HepG2 (cell line): ENCODE measurements around the gene POLR3K. TPM values are rescaled to one million over a fixed set of nuclear protein-coding genes. Genes with fewer than 3 reads are reported as not detected.

Experiments used
- AKNA ChIP-seq: sonication (generic); formaldehyde crosslinking; IDR thresholded peaks from 2 replicates; pipeline ENCODE4 v1.4.0; 2020; ENCODE audit warnings: missing genetic modification reagents, borderline replicate concordance
- ATF7 ChIP-seq, 2 experiments: fragments of 450-650 bp in 1 of 2; sonication (generic) in 1 of 2; formaldehyde crosslinking in 1 of 2; IDR thresholded peaks; 2 replicates each; pipeline versions ENCODE4 v1.4.0 to v1.6.1; 2016 to 2020; ENCODE audit warnings: antibody characterized with exemption in 1 of 2, mild to moderate bottlenecking in 1 of 2, missing genetic modification reagents in 1 of 2
- CTCF ChIP-seq: sonication (generic); formaldehyde crosslinking; IDR thresholded peaks from 2 replicates; pipeline ENCODE4 v1.5.0; 2020; ENCODE audit warnings: mild to moderate bottlenecking, missing genetic modification reagents, moderate library complexity
- HDAC1 ChIP-seq: sonication (generic); formaldehyde crosslinking; IDR thresholded peaks from 2 replicates; pipeline ENCODE4 v1.5.1; 2020; ENCODE audit warnings: mild to moderate bottlenecking, missing genetic modification reagents
- HNRNPL ChIP-seq: fragments of 200-400 bp; formaldehyde crosslinking; IDR thresholded peaks from 2 replicates; pipeline ENCODE4 v1.6.1; 2017; ENCODE audit warnings: mild to moderate bottlenecking, low read depth, low read length
- NR1H2 ChIP-seq: sonication (generic); formaldehyde crosslinking; IDR thresholded peaks from 2 replicates; pipeline ENCODE4 v1.8.1; 2022; ENCODE audit warnings: low read depth, missing genetic modification reagents, borderline replicate concordance
- PHF20 ChIP-seq: sonication (generic); formaldehyde crosslinking; IDR thresholded peaks from 2 replicates; pipeline ENCODE4 v1.5.0; 2020; ENCODE audit warnings: mild to moderate bottlenecking, missing genetic modification reagents
- POLR2A ChIP-seq, 2 experiments: IDR thresholded peaks; 2 replicates each; pipeline ENCODE4 v1.6.1; 2011; ENCODE audit warnings: low read depth in 2 of 2, low read length in 2 of 2, mild to moderate bottlenecking in 1 of 2, moderate library complexity in 1 of 2; ENCODE audit not compliant: insufficient read depth in 1 of 2
- RCOR2 ChIP-seq: IDR thresholded peaks from 2 replicates; pipeline ENCODE4 v1.6.1; 2016; ENCODE audit warnings: missing biosample characterization, missing genetic modification reagents
- UBTF ChIP-seq: sonication (generic); formaldehyde crosslinking; IDR thresholded peaks from 2 replicates; pipeline ENCODE4 v1.4.0; 2020; ENCODE audit warnings: mild to moderate bottlenecking, missing genetic modification reagents
- XRCC5 ChIP-seq: fragments of 200-400 bp; formaldehyde crosslinking; optimal IDR thresholded peaks from 2 replicates; pipeline ENCODE3; 2017; ENCODE audit warnings: mild to moderate bottlenecking, low read length
- YEATS2 ChIP-seq: sonication (generic); formaldehyde crosslinking; IDR thresholded peaks from 2 replicates; pipeline ENCODE4 v1.4.0; 2020; ENCODE audit warnings: missing genetic modification reagents, borderline replicate concordance
- ZFP36L2 ChIP-seq: sonication (generic); formaldehyde crosslinking; IDR thresholded peaks from 2 replicates; pipeline ENCODE4 v1.4.0; 2020; ENCODE audit warnings: missing genetic modification reagents
- ZNF180 ChIP-seq: sonication (generic); formaldehyde crosslinking; IDR thresholded peaks from 2 replicates; pipeline ENCODE4 v1.4.0; 2020; ENCODE audit warnings: low read depth, missing genetic modification reagents, borderline replicate concordance
- ZNF205 ChIP-seq: IDR thresholded peaks from 2 replicates; pipeline ENCODE4 v1.6.1; 2018; ENCODE audit warnings: missing biosample characterization, missing genetic modification reagents
- ZNF230 ChIP-seq: sonication (generic); formaldehyde crosslinking; IDR thresholded peaks from 2 replicates; pipeline ENCODE4 v1.4.0; 2020; ENCODE audit warnings: mild to moderate bottlenecking, missing genetic modification reagents
- ZNF275 ChIP-seq: sonication (generic); formaldehyde crosslinking; IDR thresholded peaks from 2 replicates; pipeline ENCODE4 v1.8.0; 2022; ENCODE audit warnings: missing genetic modification reagents, mild to moderate bottlenecking, inconsistent platforms, borderline replicate concordance
- ZNF30 ChIP-seq: sonication (generic); formaldehyde crosslinking; IDR thresholded peaks from 2 replicates; pipeline ENCODE4 v1.5.0; 2020; ENCODE audit warnings: mild to moderate bottlenecking, missing genetic modification reagents
- ZNF580 ChIP-seq: IDR thresholded peaks from 2 replicates; pipeline ENCODE4 v1.6.1; 2016; ENCODE audit warnings: low read depth, borderline replicate concordance
- ZNF670 ChIP-seq: sonication (generic); formaldehyde crosslinking; IDR thresholded peaks from 2 replicates; pipeline ENCODE4 v1.8.0; 2022; ENCODE audit warnings: mild to moderate bottlenecking, missing genetic modification reagents, borderline replicate concordance
- ZNF850 ChIP-seq: sonication (generic); formaldehyde crosslinking; conservative IDR thresholded peaks from 2 replicates; pipeline ENCODE4 v1.9.0; 2021; ENCODE audit warnings: mild to moderate bottlenecking, missing genetic modification reagents
- polyA plus RNA-seq, 8 experiments: library from polyadenylated mRNA; depleted of rRNA in 3 of 8; stranded (reverse) in 7 of 8; unstranded in 1 of 8; fragments of >200 nt; fragmentation: Illumina TruSeq in 4 of 8; extraction: Trizol in 4 of 8; gene quantifications; 2 replicates each; pipeline versions ENCODE4 v1.2.1 to v1.2.3, GENCODE V29; 2011 to 2016; ENCODE audit warnings: low read depth in 4 of 8, missing spikeins in 1 of 8, mixed read lengths in 1 of 8; ENCODE audit not compliant: insufficient read depth in 1 of 8
- total RNA-seq, 5 experiments: library from RNA; depleted of rRNA; stranded (reverse); fragments of >200 nt; fragmentation: Illumina TruSeq; extraction: Trizol; gene quantifications; 2 replicates each; pipeline ENCODE4 v1.2.3, GENCODE V29; 2016; ENCODE audit warnings: low read depth in 1 of 5

Gene POLR3K
- total and polyA plus RNA-seq, 2 of the 13 experiments (the other 11 are each of a cell fraction or from before 2014, with no cell fraction given) = 14.8 to 18.8 TPM

GRCh38 chr16:65745-66144 is 12.3 kb upstream of the POLR3K start (continued):
- no peak for TF ChIP-seq RCOR2 (CRISPR knock-in tag)
- TF ChIP-seq PHF20 (CRISPR knock-in tag) = no peak
- TF ChIP-seq ZNF30 (CRISPR knock-in tag) = no peak
- TF ChIP-seq ZNF850 = no peak
- peak; percentile 82; the same call in 1 of the 2 replicates for TF ChIP-seq ZNF580 (CRISPR knock-in tag)
- TF ChIP-seq ZNF180 (CRISPR knock-in tag) = no peak
- no peak for TF ChIP-seq ZFP36L2 (CRISPR knock-in tag)
- no peak for TF ChIP-seq ZNF275 (CRISPR knock-in tag)
- peak; percentile 99 for TF ChIP-seq CTCF (CRISPR knock-in tag)
- 0 out of 2 replicates have a peak, but pooled peaks have one; percentile 11 for TF ChIP-seq UBTF (CRISPR knock-in tag)
- peak; percentile 96 for TF ChIP-seq HNRNPL
- TF ChIP-seq ATF7 (IDR thresholded peaks at IDR 0.05) = no peak
- no peak for TF ChIP-seq ATF7 (CRISPR knock-in tag; IDR thresholded peaks at IDR 0.05)
- TF ChIP-seq HDAC1 (CRISPR knock-in tag) = 0 out of 2 replicates have a peak, but pooled peaks have one; percentile 22
- no peak for TF ChIP-seq YEATS2 (CRISPR knock-in tag)
- no peak for TF ChIP-seq AKNA (CRISPR knock-in tag)
- no peak for TF ChIP-seq ZNF670 (CRISPR knock-in tag)
- TF ChIP-seq ZNF205 (CRISPR knock-in tag) = no peak; the same call in 1 of the 2 replicates
- TF ChIP-seq XRCC5 = peak; percentile 78
- TF ChIP-seq POLR2A (IDR thresholded peaks at IDR 0.05; ENCODE audit: insufficient read depth in 1 of 2, low read depth in 2 of 2, low read length in 2 of 2) = no peak
- TF ChIP-seq NR1H2 (CRISPR knock-in tag) = no peak
- no peak; the same call in 1 of the 2 replicates for TF ChIP-seq ZNF230
